GM12878 (cell line): ENCODE data around the gene THAP7. TPM values are rescaled to one million over a fixed set of nuclear protein-coding genes. Genes with fewer than 3 reads are reported as not detected.

Experiments
- ATF2 ChIP-seq: IDR thresholded peaks from 2 replicates; pipeline ENCODE4 v1.6.1; 2012; ENCODE audit warnings: low read length, inconsistent platforms
- BMI1 ChIP-seq: fragments of 450-650 bp; IDR thresholded peaks from 2 replicates; pipeline ENCODE4 v1.6.1; 2016; ENCODE audit warnings: mild to moderate bottlenecking, moderate library complexity, borderline replicate concordance
- ZNF24 ChIP-seq: fragments of 450-650 bp; IDR thresholded peaks from 2 replicates; pipeline ENCODE4 v1.6.1; 2017; ENCODE audit warnings: antibody characterized with exemption, mild to moderate bottlenecking
- polyA plus RNA-seq, 11 experiments: library from polyadenylated mRNA; depleted of rRNA in 4 of 11; unstranded in 6 of 11; stranded (reverse) in 5 of 11; fragments of >200 nt; fragmentation: Nextera tagmentation in 4 of 11; fragmentation: Illumina TruSeq in 1 of 11; extraction: Ambion mirVana in 4 of 11; extraction: Trizol in 1 of 11; gene quantifications; 1 replicate in 1 of 11; 2 replicates in 10 of 11; pipeline versions ENCODE4 v1.2.1 to v1.2.3, GENCODE V29; 2011 to 2016; ENCODE audit warnings: inconsistent platforms in 2 of 11, missing spikeins in 2 of 11, low read depth in 1 of 11
- total RNA-seq, 4 experiments: library from RNA; depleted of rRNA in 3 of 4; stranded (reverse); fragments of >200 nt in 3 of 4; fragmentation: Illumina TruSeq in 1 of 4; extraction: Trizol in 1 of 4; gene quantifications; 2 replicates each; pipeline versions ENCODE4 v1.2.1 to v1.2.3, GENCODE V29; 2013 to 2021
- TF ChIP-seq, protein P1 (sequence below): IDR thresholded peaks from 2 replicates; pipeline ENCODE4 v1.6.1; 2011; ENCODE audit warnings: low read depth, low read length, improper control_type of control experiment, borderline replicate concordance
- TF ChIP-seq, protein P2 (sequence below): fragments of 450-650 bp; IDR thresholded peaks from 2 replicates; pipeline ENCODE4 v1.6.1; 2017; ENCODE audit warnings: mild to moderate bottlenecking, moderate library complexity

THAP7 gene
- total and polyA plus RNA-seq, 10 of the 15 experiments (the other 5 are each of a cell fraction or from before 2014, with no cell fraction given) = 0.66 to 58.3 (median 26.3) TPM

DNA sequence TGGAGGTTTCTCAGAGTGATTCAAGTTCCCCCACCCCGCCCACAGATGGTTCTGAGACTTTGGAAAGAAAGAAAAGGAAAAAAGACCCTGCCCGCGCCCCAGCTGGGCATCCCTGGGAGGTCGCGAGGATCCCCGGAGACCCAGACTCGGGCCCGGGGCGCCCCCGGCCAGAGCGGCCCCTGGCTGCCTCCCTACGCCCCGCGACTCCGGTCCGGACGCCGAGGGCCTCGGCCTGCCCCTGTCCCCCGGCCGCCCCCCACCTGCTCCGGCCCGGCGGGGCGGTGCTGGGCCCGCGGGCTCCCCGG is 37.2 kb downstream of the THAP7 start (continued):
- TF ChIP-seq ATF2 = no peak
- no peak for TF ChIP-seq ZNF24
- TF ChIP-seq, protein P1, sequence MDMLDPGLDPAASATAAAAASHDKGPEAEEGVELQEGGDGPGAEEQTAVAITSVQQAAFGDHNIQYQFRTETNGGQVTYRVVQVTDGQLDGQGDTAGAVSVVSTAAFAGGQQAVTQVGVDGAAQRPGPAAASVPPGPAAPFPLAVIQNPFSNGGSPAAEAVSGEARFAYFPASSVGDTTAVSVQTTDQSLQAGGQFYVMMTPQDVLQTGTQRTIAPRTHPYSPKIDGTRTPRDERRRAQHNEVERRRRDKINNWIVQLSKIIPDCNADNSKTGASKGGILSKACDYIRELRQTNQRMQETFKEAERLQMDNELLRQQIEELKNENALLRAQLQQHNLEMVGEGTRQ = no peak
- TF ChIP-seq, protein P2, sequence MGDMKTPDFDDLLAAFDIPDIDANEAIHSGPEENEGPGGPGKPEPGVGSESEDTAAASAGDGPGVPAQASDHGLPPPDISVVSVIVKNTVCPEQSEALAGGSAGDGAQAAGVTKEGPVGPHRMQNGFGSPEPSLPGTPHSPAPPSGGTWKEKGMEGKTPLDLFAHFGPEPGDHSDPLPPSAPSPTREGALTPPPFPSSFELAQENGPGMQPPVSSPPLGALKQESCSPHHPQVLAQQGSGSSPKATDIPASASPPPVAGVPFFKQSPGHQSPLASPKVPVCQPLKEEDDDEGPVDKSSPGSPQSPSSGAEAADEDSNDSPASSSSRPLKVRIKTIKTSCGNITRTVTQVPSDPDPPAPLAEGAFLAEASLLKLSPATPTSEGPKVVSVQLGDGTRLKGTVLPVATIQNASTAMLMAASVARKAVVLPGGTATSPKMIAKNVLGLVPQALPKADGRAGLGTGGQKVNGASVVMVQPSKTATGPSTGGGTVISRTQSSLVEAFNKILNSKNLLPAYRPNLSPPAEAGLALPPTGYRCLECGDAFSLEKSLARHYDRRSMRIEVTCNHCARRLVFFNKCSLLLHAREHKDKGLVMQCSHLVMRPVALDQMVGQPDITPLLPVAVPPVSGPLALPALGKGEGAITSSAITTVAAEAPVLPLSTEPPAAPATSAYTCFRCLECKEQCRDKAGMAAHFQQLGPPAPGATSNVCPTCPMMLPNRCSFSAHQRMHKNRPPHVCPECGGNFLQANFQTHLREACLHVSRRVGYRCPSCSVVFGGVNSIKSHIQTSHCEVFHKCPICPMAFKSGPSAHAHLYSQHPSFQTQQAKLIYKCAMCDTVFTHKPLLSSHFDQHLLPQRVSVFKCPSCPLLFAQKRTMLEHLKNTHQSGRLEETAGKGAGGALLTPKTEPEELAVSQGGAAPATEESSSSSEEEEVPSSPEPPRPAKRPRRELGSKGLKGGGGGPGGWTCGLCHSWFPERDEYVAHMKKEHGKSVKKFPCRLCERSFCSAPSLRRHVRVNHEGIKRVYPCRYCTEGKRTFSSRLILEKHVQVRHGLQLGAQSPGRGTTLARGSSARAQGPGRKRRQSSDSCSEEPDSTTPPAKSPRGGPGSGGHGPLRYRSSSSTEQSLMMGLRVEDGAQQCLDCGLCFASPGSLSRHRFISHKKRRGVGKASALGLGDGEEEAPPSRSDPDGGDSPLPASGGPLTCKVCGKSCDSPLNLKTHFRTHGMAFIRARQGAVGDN = no peak
- TF ChIP-seq BMI1 = no peak
